GM12873 (cell line): Measurements from ENCODE around the gene HOXA5.

Experiments used
- TF ChIP-seq, protein P1 (sequence below): IDR thresholded peaks from 2 replicates; pipeline ENCODE4 v1.5.1; 2012; ENCODE audit warnings: low read depth, mild to moderate bottlenecking, moderate library complexity, low read length, control low read depth; ENCODE audit not compliant: insufficient read depth; ENCODE audit errors: missing control alignments

The HOXA5 gene

DNA sequence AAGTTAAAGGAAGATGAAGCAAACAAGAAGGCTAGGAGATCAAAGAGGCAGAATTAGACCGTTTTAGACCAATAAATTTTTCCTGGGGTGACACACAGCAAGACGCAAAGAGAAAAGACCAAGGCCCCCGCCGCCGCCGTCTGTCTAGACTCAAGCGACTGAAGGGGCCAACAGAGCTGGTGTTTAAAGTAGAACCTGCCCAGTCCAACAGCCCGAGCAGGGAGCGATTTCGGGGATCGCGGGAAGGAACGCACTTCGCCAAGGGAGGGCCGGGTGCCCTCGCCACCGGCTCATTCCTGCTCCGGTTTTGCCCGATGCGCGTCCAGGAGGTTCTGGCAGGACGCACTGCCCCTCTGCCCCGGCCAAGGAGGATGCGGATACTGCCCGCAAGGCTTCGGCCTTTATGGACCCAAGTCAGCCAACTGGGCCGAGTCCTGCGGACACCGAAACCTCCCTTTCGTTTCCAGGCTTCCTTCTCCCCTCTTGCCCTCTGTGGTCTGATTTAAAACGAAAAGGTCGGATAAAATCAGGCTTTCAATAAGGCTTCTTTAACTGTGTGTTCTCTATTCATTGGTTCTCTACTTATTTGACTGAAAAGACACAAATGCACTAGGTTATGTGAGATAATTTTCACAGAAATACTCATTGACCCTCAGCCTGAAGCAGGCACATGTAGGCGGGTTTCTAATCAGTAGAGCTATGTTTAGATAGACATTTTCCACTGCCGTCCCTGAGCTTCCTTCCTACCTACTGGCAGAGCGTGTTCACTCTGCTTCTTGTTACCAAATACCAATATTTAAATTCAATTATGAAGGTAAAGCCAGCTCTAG, 15.2 kb upstream of the HOXA5 start:
- TF ChIP-seq, protein P1, sequence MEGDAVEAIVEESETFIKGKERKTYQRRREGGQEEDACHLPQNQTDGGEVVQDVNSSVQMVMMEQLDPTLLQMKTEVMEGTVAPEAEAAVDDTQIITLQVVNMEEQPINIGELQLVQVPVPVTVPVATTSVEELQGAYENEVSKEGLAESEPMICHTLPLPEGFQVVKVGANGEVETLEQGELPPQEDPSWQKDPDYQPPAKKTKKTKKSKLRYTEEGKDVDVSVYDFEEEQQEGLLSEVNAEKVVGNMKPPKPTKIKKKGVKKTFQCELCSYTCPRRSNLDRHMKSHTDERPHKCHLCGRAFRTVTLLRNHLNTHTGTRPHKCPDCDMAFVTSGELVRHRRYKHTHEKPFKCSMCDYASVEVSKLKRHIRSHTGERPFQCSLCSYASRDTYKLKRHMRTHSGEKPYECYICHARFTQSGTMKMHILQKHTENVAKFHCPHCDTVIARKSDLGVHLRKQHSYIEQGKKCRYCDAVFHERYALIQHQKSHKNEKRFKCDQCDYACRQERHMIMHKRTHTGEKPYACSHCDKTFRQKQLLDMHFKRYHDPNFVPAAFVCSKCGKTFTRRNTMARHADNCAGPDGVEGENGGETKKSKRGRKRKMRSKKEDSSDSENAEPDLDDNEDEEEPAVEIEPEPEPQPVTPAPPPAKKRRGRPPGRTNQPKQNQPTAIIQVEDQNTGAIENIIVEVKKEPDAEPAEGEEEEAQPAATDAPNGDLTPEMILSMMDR: no peak

DNA sequence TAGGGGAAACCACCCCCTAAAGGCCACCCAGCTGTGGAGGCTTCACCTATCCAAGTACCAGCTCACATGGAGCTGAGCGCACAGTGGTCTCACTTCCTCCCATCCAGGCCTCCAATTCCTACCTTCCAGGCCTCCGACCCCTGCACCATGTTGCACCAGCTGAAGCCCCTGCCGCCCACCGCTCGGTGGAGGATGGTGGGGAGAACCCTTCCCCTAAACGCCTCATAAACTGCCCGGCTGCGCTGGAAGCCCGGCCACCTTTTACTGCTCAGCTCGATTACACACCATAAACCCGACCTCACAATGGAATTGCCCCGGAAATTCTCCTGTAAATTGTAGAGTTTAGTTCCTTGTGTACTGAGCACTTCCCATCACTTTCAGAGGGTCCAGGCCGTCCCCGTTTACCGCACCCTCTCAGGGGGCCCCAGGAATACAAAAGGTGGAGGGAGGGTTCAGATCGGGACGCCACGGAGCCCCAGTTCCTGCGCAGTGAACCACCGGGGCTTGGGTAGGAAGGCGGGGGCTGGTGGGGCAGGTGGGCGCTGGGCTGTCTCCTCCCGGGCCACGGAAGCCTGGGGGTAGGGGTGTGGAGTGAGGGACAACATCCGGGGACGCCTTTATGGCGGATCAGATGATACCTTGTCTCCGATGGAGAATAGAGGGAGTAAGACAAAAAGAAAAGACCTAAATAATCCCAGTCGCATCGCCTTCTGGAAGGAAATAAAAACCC, 14.4 kb upstream of the HOXA5 start:
- TF ChIP-seq, protein P1: no peak

DNA sequence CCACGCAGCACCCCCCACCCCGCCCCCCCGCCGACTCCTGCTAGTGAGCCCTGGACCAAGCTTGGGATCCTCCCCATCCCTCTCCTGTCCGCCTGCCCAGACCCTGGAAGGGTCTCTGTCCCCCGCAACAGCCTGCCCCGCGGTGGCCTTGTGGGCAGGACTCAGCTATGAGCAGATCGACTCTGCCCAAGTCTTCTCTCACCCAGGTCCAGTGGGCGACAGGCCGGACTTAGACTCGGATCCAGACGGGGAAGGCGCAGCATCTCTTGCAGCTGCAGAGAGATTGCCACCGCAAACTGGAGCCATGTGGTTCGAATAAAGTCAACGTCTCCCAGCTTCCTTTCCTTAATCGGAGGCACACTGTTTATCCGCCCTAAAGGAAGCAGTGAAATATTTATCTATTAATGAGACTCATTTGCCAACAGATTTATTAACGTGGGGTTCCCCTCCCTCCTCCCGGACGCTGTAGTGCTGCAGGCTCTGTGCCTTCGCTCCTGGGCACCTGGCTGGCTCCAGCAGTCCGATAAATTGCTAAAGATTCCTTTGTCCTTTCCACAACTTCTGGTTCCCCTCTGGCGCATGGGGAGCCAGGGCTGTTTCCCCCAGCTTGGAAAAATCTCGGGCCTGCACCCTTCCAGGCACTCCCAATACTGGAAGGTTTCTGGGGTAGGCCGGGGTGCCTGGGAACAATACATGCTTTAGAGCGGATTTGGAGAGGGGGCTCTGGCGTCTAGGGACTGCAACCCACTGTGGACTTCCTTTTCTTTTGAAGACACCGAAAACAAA, 13.6 kb upstream of the HOXA5 start:
- TF ChIP-seq, protein P1: no peak

DNA sequence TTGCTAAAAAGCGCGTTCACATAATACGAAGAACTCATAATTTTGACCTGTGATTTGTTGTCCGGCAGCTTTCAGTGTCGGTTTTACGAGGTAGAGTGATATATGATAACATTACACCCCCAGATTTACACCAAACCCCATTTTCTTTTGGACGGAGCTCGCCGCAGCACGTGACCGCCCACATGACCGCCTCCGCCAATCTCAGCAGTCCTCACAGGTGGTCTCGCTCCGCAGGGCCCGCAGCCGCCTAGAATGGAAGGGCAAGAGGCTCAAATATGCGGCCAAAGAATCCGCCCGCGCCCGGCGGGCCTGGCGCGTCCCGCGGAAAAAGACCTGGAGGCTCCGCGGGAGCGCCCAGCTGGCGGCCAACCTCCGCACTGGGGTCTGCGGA, 13.0 kb upstream of the HOXA5 start, which contains the start of gene HOXA7:
Gene HOXA7, minus strand, starts transcription at position 168 of the 391 bp plus-strand sequence. Its CDS starts 130 bp downstream, at position 38.
- TF ChIP-seq, protein P1: no peak

DNA sequence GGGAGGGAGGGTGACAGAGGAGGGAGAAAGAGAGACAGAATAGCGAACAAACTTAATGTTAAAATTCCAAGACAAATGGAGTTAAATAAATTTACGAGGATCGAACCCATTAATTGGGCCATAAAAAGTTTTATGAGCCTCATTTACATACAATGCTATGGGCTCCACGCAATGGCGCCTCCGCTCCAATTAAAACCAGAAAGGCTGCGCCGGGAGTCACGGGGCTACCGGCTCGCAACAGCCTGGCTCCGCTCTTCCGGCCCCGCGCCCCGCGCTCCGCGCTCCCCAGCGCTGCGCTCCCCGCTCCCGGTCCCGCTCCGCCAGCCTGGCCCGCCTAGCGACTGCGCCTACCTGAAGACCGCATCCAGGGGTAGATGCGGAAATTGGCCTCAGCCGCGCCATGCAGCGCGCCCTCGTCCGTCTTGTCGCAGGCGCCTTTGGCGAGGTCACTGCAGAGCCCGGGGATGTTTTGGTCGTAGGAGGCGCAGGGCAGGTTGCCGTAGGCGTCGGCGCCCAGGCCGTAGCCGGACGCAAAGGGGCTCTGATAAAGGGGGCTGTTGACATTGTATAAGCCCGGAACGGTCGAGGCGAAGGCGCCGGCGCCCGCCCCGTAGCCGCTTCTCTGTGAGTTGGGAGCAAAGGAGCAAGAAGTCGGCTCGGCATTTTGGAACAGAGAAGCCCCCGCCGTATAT, 12.5 kb upstream of the HOXA5 start:
- TF ChIP-seq, protein P1: no peak

DNA sequence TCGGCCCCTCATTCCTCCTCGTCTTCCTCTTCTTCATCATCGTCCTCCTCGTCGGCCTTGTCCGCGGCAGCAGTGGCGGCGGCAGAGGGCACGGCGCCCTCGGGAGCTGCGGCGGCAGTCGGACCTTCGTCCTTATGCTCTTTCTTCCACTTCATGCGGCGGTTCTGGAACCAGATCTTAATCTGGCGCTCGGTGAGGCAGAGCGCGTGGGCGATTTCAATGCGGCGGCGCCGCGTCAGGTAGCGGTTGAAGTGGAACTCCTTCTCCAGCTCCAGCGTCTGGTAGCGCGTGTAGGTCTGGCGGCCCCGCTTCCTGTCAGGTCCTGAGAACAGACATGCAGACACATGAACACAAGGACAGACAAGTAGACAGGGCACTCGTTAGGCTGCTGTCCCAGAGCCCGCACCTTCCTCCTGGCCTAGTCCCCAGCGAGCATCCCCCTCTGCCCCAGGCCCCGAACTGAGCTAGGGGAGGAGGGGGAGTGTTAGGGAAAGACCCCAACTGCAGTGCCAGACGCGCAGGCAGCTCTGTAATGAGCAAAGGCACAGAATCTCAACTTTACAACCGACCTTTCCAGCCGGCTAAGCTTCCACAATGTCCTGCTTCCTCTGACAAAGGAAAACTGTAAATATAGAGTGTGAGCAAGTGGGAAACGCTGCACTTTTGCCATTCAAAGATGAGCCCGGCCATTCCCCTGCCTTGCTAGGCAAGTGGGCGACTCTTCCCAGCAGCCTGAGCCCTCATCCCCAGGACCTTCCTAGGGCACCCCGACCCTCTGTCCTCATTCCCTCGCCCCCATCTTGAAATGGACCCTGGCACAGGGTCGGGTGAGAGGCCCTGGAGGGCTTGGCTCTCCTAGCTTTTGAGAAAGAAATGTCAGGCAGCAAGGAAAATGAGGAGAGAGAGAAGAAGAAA, 11.7 kb upstream of the HOXA5 start:
- TF ChIP-seq, protein P1: no peak
